Prostate gland (tissue), 2 donors: Measurements from ENCODE around the gene CAPSL. TPM values are rescaled to one million over a fixed set of nuclear protein-coding genes. Genes with fewer than 3 reads are reported as not detected.

Experiments used
- DNase-seq: peaks from one replicate; pipeline ENCODE4 v3.0.0-alpha.2; 2019; ENCODE audit warnings: low spot score
- H3K27ac ChIP-seq, 2 donors: fragments of 200-600 bp; sonication (generic); 2 replicates each; pipeline ENCODE4 v1.5.1; 2017 to 2019
- H3K27me3 ChIP-seq: fragments of 200-600 bp; sonication (generic); replicated peaks from 2 replicates; pipeline ENCODE4 v1.5.1; 2019; ENCODE audit not compliant: insufficient read depth
- H3K36me3 ChIP-seq, 2 donors: fragments of 200-600 bp; sonication (generic); 1 replicate in 1 of 2; 2 replicates in 1 of 2; pipeline versions ENCODE4 v1.5.1 to v1.8.1; 2017 to 2019
- H3K4me1 ChIP-seq: fragments of 200-600 bp; sonication (generic); replicated peaks from 2 replicates; pipeline ENCODE4 v1.5.1; 2019
- H3K4me3 ChIP-seq, 2 donors: fragments of 200-600 bp; sonication (generic); 2 replicates each; pipeline ENCODE4 v1.5.1; 2017 to 2019
- H3K9me3 ChIP-seq: fragments of 200-600 bp; sonication (generic); 2 replicates; pipeline ENCODE4 v1.5.1; 2017
- POLR2A ChIP-seq: fragments of 450-650 bp; IDR thresholded peaks from one replicate; pipeline ENCODE4 v1.6.1; 2016; ENCODE audit warnings: antibody characterized with exemption, mild to moderate bottlenecking
- POLR2AphosphoS5 ChIP-seq: sonication (generic); formaldehyde crosslinking; IDR thresholded peaks from one replicate; pipeline ENCODE4 v1.6.1; 2017; ENCODE audit warnings: antibody characterized with exemption
- whole genome bisulfite sequencing: methylation state at CpG from one replicate; pipeline ENCODE4 v1.1.5; 2018; 5-methylcytosine and 5-hydroxymethylcytosine counted together
- intact Hi-C: fragments of 100-400 bp; cut with DNase I; formaldehyde crosslinking; loops from one replicate; pipeline ENCODE4 v1.14.2; 2022
- total RNA-seq, 2 donors: library from RNA; depleted of rRNA; stranded (reverse); fragments of >200 nt; gene quantifications; one replicate each; pipeline ENCODE4 v1.1.0, GENCODE V29; 2016
- TF ChIP-seq, protein P1 (sequence below), 4 experiments: fragments of 200-600 bp in 2 of 4; fragments of 450-650 bp in 2 of 4; sonication (generic) in 2 of 4; IDR thresholded peaks; 1 replicate in 3 of 4; 2 replicates in 1 of 4; pipeline ENCODE4 v1.5.1; 2016 to 2019; ENCODE audit warnings: antibody characterized with exemption in 4 of 4, mild to moderate bottlenecking in 2 of 4, moderate library complexity in 2 of 4

Gene CAPSL
- total RNA-seq, 2 donors from 2014 or later = not detected

DNA sequence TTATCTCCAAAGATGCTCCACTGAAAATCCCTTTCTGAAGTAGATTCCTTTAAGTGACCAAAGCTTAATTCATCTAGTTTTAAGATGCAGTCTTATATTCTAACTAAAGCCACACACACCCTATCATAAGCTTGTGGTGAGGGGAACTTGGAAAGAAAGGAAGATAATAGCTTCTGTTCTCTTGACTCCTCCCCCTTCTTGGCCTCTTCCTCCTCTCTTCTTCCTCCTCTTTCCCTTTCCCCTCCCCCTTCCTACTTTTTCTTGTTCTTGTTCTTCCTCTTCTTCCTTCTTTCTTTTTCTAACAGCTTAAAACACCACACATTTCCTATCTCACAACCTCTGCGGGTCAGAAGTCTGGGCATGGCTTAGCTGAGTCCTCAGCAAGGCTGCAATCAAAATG lies 58.3 kb downstream of the CAPSL start:
- Histone ChIP-seq H3K9me3 (no peaks in the 10 kb centered on the region), H3K4me1 (no peaks in the 10 kb centered on the region), H3K36me3 (no peaks in the 10 kb centered on the region), H3K27ac (no peak overlapping the region), H3K27me3 (no peaks in the 10 kb centered on the region), H3K4me3 (no peak overlapping the region)
- intact Hi-C loops = no loop called here
- WGBS = 89% methylated on average over 1 of the region's 1 CpG
- no peak for DNase-seq
- no peak for TF ChIP-seq POLR2A
- TF ChIP-seq, protein P1, sequence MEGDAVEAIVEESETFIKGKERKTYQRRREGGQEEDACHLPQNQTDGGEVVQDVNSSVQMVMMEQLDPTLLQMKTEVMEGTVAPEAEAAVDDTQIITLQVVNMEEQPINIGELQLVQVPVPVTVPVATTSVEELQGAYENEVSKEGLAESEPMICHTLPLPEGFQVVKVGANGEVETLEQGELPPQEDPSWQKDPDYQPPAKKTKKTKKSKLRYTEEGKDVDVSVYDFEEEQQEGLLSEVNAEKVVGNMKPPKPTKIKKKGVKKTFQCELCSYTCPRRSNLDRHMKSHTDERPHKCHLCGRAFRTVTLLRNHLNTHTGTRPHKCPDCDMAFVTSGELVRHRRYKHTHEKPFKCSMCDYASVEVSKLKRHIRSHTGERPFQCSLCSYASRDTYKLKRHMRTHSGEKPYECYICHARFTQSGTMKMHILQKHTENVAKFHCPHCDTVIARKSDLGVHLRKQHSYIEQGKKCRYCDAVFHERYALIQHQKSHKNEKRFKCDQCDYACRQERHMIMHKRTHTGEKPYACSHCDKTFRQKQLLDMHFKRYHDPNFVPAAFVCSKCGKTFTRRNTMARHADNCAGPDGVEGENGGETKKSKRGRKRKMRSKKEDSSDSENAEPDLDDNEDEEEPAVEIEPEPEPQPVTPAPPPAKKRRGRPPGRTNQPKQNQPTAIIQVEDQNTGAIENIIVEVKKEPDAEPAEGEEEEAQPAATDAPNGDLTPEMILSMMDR (IDR thresholded peaks at IDR 0.05) = no peak
- TF ChIP-seq POLR2AphosphoS5 = no peak

DNA sequence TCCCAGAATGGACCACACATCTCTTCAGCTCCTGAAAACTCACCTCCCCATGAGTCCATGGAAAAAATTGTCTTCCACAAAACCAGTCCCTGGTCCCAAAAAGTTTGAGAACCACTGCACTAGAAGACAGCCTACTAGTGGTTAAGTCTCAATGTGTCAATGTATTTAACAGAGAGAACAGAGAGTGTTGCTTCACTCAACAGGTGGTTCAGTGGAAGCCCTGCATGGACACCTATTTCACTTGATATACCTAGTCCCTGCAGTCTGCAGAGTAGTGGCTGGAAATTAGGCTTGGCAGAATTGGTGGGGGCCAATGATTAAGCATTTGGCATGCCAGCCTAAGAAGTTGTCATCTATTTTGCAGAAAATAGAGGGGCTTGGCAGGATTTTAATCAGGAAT lies 58.8 kb downstream of the CAPSL start:
- no peak for DNase-seq
- no peaks in the 10 kb centered on the region for H3K27me3 ChIP-seq
- H3K4me3 ChIP-seq = no peak overlapping the region
- TF ChIP-seq POLR2AphosphoS5 (no peak), POLR2A (no peak)
- TF ChIP-seq, protein P1 (IDR thresholded peaks at IDR 0.05) = no peak
- intact Hi-C loops = no loop called here
- H3K36me3 ChIP-seq = no peaks in the 10 kb centered on the region
- no peaks in the 10 kb centered on the region for H3K9me3 ChIP-seq
- no peaks in the 10 kb centered on the region for H3K4me1 ChIP-seq
- H3K27ac ChIP-seq = no peak overlapping the region

DNA sequence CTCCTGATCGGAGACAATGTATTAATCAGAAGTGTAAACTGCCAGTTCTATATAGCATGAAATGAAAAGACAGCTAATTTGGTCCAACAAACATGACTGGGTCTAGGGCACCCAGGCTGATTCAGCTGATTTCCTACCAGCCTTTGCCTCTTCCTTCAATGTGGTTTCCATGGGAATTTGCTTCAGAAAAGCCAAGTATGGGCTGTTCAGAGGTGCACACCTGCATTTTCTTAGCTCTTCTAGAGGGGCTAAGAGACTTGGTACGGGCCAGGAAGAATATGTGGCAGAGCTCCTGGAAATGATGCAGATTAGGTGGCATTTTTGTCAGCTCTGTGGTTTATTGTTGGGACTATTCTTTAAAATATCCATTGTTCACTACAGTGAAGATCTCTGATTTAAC lies 59.3 kb downstream of the CAPSL start:
- H3K9me3 ChIP-seq = no peaks in the 10 kb centered on the region
- TF ChIP-seq, protein P1 (IDR thresholded peaks at IDR 0.05) = no peak
- TF ChIP-seq POLR2AphosphoS5 (no peak), POLR2A (no peak)
- no peaks in the 10 kb centered on the region for H3K27me3 ChIP-seq
- H3K27ac ChIP-seq = no peak overlapping the region
- no peak overlapping the region for H3K4me3 ChIP-seq
- H3K36me3 ChIP-seq = no peaks in the 10 kb centered on the region
- intact Hi-C loops = no loop called here
- 69% methylated on average over 2 of the region's 2 CpGs for WGBS
- no peak for DNase-seq
- no peaks in the 10 kb centered on the region for H3K4me1 ChIP-seq

DNA sequence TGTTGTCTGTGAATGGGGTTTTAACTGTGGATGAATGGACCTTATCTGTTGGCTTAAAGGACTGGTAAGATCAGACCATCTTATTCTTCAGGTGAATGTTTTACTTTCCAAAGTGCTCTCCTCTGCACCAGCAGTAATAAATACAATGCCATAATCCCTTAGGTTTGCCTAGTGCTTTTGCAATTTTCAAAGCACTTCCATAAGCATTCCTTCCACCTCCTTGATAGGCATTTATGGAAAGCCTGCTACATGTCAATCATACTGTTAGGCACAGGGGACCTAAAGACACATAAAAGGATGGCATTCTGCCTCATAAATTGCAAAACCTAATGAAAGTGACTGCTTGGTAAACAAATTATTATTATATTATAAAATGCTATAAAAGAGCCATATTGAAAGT lies 60.3 kb downstream of the CAPSL start:
- Histone ChIP-seq H3K27me3 (no peaks in the 10 kb centered on the region), H3K4me1 (no peaks in the 10 kb centered on the region), H3K9me3 (no peaks in the 10 kb centered on the region), H3K36me3 (no peaks in the 10 kb centered on the region), H3K27ac (no peak overlapping the region), H3K4me3 (no peak overlapping the region)
- intact Hi-C loops = no loop called here
- TF ChIP-seq, protein P1 (IDR thresholded peaks at IDR 0.05) = no peak
- TF ChIP-seq POLR2A (no peak), POLR2AphosphoS5 (no peak)
- no peak for DNase-seq

DNA sequence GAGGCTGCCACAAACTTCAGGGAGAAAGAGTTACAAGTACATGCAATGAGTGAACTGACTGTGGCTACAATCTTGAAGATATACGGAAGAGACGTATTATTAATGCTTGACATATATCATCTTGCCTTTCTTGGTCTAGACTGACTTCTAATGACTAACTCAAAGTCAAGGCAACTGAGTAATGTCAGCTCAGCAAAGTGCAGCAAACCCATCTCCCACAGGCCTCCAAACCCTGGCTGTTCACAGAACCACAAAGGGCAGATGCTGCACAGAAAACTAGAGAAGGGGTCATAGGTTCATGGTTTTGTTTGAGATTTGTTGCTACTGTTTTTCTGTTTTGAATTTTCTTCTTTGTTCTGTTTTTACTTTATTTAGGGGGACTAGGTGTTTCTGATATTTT lies 60.8 kb downstream of the CAPSL start:
- TF ChIP-seq, protein P1 (IDR thresholded peaks at IDR 0.05) = no peak
- no peak for TF ChIP-seq POLR2A
- DNase-seq = no peak
- no peak overlapping the region for H3K27ac ChIP-seq

More for the DNA sequence above, 60.8 kb downstream of the CAPSL start:
- intact Hi-C loops = no loop called here
- Histone ChIP-seq H3K4me3 (no peak overlapping the region), H3K4me1 (no peaks in the 10 kb centered on the region), H3K27me3 (no peaks in the 10 kb centered on the region), H3K36me3 (no peaks in the 10 kb centered on the region), H3K9me3 (no peaks in the 10 kb centered on the region)
- WGBS = 88% methylated on average over 2 of the region's 2 CpGs
